GM12891 (cell line): Measurements from ENCODE around the gene CCR3.

Experiments
- PAX5 ChIP-seq: IDR thresholded peaks from 2 replicates; pipeline ENCODE4 v1.6.1; 2011; ENCODE audit warnings: low read length, moderate library complexity, mild to moderate bottlenecking; ENCODE audit not compliant: insufficient read depth, severe bottlenecking
- POLR2A ChIP-seq: IDR thresholded peaks from 2 replicates; pipeline ENCODE4 v1.6.1; 2011; ENCODE audit warnings: low read depth, low read length, control low read depth
- POLR2AphosphoS5 ChIP-seq: IDR thresholded peaks from 2 replicates; pipeline ENCODE4 v1.6.1; 2011; ENCODE audit warnings: low read depth, low read length, control low read depth
- SPI1 ChIP-seq: IDR thresholded peaks from 2 replicates; pipeline ENCODE4 v1.6.1; 2011; ENCODE audit warnings: low read depth, low read length, control low read depth
- TAF1 ChIP-seq: IDR thresholded peaks from 2 replicates; pipeline ENCODE4 v1.6.1; 2011; ENCODE audit warnings: low read depth, low read length, control low read depth

GRCh38 chr3:46196261-46196957, 45.9 kb upstream of the CCR3 start:
- TF ChIP-seq SPI1 (no peak), POLR2AphosphoS5 (no peak), POLR2A (no peak), PAX5 (no peak), TAF1 (no peak)
